HEK293 (cell line): ENCODE data around the gene FRMD4A.

ENCODE experiments used
- CTCF ChIP-seq: fragments of 450-650 bp; formaldehyde crosslinking; IDR thresholded peaks from 2 replicates; pipeline ENCODE4 v1.5.1; 2016; ENCODE audit warnings: missing biosample characterization, missing genetic modification characterization
- SALL2 ChIP-seq: fragments of 450-650 bp; formaldehyde crosslinking; IDR thresholded peaks from 2 replicates; pipeline ENCODE4 v1.5.0; 2017; ENCODE audit warnings: missing biosample characterization, mild to moderate bottlenecking, missing genetic modification characterization, borderline replicate concordance
- YY1 ChIP-seq: fragments of 450-650 bp; formaldehyde crosslinking; IDR thresholded peaks from 2 replicates; pipeline ENCODE4 v1.5.1; 2018; ENCODE audit warnings: missing biosample characterization, missing genetic modification characterization
- ZNF274 ChIP-seq, 2 experiments: fragments of 200-500 bp in 1 of 2; fragments of 450-650 bp in 1 of 2; sonication (Bioruptor generic) in 1 of 2; formaldehyde crosslinking in 1 of 2; IDR thresholded peaks; 2 replicates each; pipeline versions ENCODE4 v1.5.1 to v1.6.1; 2014 to 2016; ENCODE audit warnings: borderline replicate concordance in 1 of 2, inconsistent platforms in 1 of 2, low read length in 1 of 2, missing biosample characterization in 1 of 2, missing genetic modification characterization in 1 of 2
- ZNF645 ChIP-seq: fragments of 450-650 bp; formaldehyde crosslinking; IDR thresholded peaks from 2 replicates; pipeline ENCODE4; 2016; ENCODE audit warnings: missing biosample characterization, missing genetic modification characterization

- TF ChIP-seq CTCF (tag by site-specific recombination) = no peak
- no peak for TF ChIP-seq ZNF274 (IDR thresholded peaks at IDR 0.05; ENCODE audit: low read length)
- no peak for TF ChIP-seq ZNF274 (tag by site-specific recombination; IDR thresholded peaks at IDR 0.05; ENCODE audit: borderline replicate concordance)
- no peak for TF ChIP-seq YY1
- no peak for TF ChIP-seq SALL2 (tag by site-specific recombination)
- no peak for TF ChIP-seq ZNF645 (tag by site-specific recombination)
Measured at GRCh38 chr10:13711291-13711690, 619.4 kb downstream of the FRMD4A start.
